ENCODE results near the gene NAV2.

- TF ChIP-seq CTCF (IDR thresholded peaks at IDR 0.05) (no peak), POLR2AphosphoS5 (IDR thresholded peaks at IDR 0.05) (no peak), POLR2A (IDR thresholded peaks at IDR 0.05) (no peak)
These were observed 193.5 kb downstream of the NAV2 start for GRCh38 chr11:19906126-19906525.

Measured in transverse colon (tissue), 4 donors.